ENCODE data around the gene AMZ1.
"Not testable (repeated sequence)": the region's sequence is repeated elsewhere in the genome, so short reads cannot be mapped to it uniquely, and the experiment has no call there.

AMZ1 gene

GRCh38 chr7:2720024-2720423 lies 32.0 kb downstream of the AMZ1 start:
- no peak for TF ChIP-seq CTCF (conservative IDR thresholded peaks at IDR 0.05; ENCODE audit: low read length)
- DNase-seq (ENCODE audit: low read depth), result no peak
- no peak overlapping the region for H3K4me3 ChIP-seq (ENCODE audit: low read length)

- TF ChIP-seq CTCF (conservative IDR thresholded peaks at IDR 0.05; ENCODE audit: low read length), result no peak
These were observed 33.8 kb downstream of the AMZ1 start for GRCh38 chr7:2721842-2722241.

GRCh38 chr7:2722591-2722990 lies 34.6 kb downstream of the AMZ1 start:
- no peak for TF ChIP-seq CTCF (conservative IDR thresholded peaks at IDR 0.05; ENCODE audit: low read length)
- no peak overlapping the region for H3K4me3 ChIP-seq (ENCODE audit: low read length)
- DNase-seq (ENCODE audit: low read depth), result no peak

More at GRCh38 chr7:2721842-2722241, 33.8 kb downstream of the AMZ1 start:
- no peak for DNase-seq (ENCODE audit: low read depth)
- no peak overlapping the region for H3K4me3 ChIP-seq (ENCODE audit: low read length)

- DNase-seq (ENCODE audit: low read depth), result no peak
- TF ChIP-seq CTCF (conservative IDR thresholded peaks at IDR 0.05; ENCODE audit: low read length), result no peak
- no peak overlapping the region for H3K4me3 ChIP-seq (ENCODE audit: low read length)
These were observed 35.3 kb downstream of the AMZ1 start for GRCh38 chr7:2723138-2723850.

- not testable (repeated sequence) for DNase-seq (ENCODE audit: low read depth); H3K4me3 ChIP-seq (ENCODE audit: low read length)
These were observed 36.0 kb downstream of the AMZ1 start for GRCh38 chr7:2724036-2724435.

- DNase-seq (ENCODE audit: low read depth), result no peak
- H3K4me3 ChIP-seq (ENCODE audit: low read length), result no peak overlapping the region
- TF ChIP-seq CTCF (conservative IDR thresholded peaks at IDR 0.05; ENCODE audit: low read length), result no peak
These were observed 36.6 kb downstream of the AMZ1 start for GRCh38 chr7:2724453-2725177.

DNA sequence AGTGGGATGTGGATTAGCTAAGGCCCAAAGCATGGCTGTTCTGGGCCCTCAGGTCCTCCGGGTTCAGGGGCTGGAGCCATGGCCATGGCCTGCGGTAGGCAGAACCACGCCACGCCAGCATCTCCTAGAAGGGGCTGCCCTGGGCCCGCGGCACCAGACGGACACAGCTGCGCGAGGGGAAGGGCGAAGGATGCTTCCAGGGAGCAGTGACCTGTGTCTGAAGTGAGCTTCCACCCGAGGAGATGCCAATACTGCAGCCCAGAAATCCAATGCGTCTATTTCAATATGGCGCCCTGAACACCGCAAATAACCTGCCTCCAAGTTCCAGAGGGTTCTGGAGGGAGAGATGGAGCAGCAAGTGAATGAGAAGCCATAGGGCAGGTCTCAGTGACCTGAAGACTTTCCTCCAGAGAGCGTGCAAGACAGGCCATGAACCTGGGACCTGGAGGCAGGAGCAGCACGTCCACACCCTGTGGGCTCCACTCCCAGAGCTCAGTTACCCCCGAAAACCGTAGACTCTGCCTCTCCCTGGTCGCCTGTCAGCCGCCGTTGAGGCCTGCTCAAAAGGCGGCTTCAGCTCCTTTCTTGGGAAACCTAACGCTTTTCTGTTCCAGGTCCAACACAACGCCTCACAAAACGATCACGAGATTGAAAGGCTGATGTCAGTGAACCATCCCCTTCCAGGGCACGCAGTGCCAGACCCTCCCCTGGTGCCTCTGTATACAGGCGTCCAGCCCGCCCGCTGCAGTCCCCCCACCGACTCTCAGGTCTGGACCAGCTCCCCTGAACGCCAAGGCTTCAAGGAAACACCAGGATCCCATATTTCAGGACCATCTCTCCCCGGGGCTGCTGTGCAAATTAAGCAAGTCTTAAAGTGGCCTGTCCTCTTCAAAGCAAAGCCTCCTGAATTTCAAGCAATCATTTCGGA lies 37.4 kb downstream of the AMZ1 start:
- no peak for TF ChIP-seq CTCF (conservative IDR thresholded peaks at IDR 0.05; ENCODE audit: low read length)
- H3K4me3 ChIP-seq (ENCODE audit: low read length), result no peak overlapping the region
- no peak for DNase-seq (ENCODE audit: low read depth)

Measured in AG10803 (cell line).